Raji (cell line): Measurements from ENCODE around the gene ZNF140.

ENCODE experiments used
- POLR2A ChIP-seq: IDR thresholded peaks from 2 replicates; pipeline ENCODE4 v1.6.1; 2011; ENCODE audit warnings: low read depth, low read length, control low read depth; ENCODE audit not compliant: insufficient read depth

The ZNF140 gene

DNA sequence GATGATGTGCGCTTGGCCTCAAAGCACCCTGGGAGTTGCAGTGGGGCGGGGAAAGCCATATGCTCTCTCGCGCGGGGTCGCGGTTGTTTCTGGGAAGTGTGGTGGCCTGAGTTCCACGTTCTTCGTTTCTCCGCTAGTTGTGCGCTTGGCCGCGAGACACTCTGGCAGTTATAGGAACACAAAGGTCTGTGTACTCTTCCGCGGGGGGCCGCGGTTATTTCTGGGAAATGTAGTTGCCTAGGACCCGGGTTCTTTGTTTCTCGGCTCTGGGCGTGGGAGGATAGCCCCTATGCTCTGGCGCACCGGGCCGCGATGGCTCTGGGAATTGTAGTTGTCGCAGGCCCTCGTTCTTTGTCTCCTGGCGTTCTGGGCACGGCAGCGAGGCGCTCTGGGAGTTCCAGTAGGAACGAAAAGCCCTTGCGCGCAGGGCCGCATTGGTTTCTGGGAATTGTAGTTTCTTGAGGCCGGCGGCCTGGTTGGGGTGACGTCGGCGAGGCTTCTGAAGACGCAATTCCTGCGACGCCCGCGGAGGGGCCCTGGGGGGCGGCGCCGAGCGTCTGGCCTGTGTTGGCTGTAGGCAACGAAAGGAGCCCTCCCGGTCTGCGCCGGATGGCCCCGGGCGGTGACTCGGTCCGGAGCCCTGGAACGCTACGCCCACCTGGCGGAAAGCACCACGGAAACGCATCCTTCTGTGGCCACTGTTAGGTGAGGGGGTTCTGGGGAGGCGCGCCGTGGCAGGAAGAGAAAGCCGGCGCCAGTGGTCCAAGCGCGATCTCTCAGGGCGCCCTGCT, at the start of gene ZNF140:
Gene ZNF140 (plus strand): TSS at position 556 of the 791 bp plus-strand sequence. CDS start 398 bp downstream, outside the sequence.
- TF ChIP-seq POLR2A, result peak; percentile 32; the same call in 1 of the 2 replicates

DNA sequence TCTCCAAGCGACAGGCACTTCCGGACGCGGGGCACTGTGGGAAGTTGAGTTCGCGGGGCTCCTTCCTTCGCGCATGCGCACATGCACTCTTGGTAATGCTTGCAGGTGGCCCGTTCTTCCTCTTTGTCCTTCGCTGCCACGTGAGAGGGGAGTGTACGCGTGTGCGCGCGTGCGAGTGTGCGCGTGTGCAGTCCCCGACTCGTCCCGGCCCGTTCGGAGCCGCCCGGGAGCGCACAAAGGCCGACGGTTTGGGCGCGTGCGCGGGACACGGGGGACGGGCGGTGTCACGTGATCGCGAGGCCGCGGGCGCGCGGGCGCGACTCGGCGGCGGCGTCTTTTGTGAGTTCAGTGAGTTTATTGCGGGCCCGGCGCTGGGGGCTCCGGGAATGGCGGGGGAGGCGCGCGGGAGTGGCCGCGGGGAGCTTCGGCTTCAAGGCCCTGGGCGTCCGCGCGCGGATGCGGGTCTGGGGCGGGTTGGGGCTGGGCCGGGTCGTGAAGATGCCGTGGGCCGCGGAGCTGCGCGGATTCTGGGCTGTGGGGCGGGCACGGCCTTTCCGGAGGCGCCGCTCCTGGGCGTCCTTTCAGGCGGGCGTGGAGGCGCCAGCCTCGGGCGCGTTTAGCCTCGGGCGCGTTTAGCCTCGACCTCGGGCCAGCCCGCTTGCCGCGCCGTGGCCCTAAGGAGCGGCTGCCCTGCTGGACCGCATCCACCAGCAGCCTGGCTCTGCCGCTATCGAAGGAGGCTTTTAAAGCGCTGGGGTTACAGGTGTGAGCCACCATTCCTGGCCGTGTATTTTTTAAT, 43.3 kb upstream of the ZNF140 start, which contains the start of gene ZNF84:
Gene ZNF84 (plus strand): TSS at position 303 of the 799 bp plus-strand sequence. CDS start 3,959 bp downstream, outside the sequence.
- 0 out of 2 replicates have a peak, but pooled peaks have one; percentile 21 for TF ChIP-seq POLR2A

DNA sequence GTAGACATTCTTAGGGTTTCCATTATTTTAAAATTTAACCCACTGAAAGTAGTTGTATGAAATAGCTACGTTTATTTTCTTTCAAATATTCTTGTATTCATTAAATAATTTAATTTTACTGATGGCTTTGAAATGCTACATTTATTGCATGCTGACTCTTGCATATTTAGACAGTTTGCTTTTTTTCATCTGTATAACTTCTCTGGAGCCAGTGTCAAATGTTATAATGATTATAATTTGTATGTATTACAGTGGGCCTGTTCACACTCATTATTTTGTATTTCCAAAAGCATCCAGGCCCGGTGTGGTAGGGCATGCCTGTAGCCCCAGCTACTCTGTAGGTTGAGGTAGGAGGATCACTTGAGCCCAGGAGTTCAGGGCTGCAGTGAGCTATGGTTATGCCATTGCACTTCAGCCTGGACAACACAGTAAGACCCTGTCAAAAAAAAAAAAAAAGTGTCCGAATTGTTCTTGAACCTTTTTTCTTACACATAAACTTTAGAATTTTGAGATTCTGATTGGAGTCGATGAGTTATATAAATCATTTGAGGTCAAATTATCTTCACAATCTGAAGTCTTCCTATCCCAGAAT, 42.5 kb upstream of the ZNF140 start:
- TF ChIP-seq POLR2A, result no peak

DNA sequence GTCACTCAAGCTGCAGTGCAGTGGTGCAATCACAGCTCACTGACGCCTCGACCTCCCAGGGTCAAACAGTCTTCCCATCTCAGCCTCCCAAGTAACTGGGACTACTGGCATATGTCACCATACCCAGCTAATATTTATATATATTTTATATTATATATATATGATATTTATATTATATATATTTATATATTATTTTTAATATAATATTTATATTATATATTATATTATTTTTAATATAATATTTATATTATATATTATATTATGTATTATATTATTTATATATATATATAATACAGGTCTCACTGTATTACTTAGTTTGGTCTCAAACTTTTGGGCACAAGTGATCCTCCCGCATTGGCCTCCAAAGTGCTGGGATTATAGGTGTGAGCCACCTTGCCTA, 34.0 kb upstream of the ZNF140 start:
- TF ChIP-seq POLR2A, result no peak

DNA sequence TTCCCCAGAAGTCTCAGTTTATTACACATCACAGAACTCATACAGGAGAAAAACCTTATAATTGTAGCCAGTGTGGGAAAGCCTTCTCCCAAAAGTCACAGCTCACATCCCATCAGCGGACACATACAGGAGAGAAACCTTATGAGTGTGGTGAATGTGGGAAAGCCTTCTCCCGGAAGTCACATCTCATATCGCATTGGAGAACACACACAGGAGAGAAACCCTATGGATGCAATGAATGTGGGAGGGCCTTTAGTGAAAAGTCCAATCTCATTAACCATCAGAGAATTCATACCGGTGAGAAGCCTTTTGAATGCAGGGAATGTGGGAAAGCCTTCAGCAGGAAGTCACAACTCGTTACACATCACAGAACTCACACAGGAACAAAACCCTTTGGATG, 23.3 kb upstream of the ZNF140 start:
- TF ChIP-seq POLR2A, result no peak

DNA sequence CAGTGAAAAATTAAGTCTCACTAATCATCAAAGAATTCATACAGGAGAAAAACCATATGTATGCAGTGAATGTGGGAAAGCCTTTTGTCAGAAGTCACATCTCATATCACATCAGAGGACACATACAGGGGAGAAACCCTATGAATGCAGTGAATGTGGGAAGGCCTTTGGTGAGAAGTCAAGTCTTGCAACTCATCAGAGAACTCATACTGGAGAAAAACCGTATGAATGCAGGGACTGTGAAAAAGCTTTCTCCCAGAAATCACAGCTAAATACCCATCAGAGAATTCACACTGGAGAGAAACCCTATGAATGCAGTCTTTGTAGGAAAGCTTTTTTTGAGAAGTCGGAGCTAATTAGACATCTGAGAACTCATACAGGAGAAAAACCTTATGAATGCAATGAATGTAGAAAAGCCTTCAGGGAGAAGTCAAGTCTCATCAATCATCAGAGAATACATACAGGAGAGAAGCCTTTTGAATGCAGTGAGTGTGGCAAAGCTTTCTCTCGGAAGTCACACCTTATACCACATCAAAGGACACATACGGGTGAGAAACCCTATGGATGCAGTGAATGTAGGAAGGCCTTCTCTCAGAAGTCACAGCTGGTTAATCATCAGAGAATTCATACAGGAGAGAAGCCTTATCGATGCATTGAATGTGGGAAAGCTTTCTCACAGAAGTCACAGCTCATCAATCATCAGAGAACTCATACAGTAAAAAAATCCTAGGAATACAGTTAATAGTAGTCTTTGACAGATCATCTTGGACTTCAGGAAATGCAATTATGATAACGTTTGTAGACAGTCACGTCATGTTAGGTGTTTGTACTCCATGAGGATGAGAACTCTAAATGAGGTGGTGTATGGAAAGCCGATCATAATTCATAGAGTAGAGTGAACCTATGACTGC, 22.3 kb upstream of the ZNF140 start:
- no peak for TF ChIP-seq POLR2A

DNA sequence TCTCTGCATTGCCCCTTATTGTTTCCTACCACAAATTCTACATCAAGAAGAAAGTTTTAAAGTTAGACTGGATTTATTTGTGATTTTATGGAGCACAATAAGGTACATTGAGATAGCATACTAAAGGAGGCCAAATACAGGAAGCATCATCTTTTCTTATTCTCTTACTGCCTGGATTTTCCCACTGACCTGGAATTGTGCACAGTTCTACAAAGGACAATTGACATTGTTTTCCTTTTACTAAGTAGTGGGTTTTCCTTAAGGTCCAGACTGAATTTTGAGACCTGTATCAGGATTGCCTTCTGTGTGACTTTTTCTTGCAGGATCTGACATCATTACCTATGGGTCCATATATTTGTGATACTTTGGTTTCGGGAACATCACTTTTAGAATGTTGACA, 18.8 kb upstream of the ZNF140 start:
- no peak for TF ChIP-seq POLR2A

DNA sequence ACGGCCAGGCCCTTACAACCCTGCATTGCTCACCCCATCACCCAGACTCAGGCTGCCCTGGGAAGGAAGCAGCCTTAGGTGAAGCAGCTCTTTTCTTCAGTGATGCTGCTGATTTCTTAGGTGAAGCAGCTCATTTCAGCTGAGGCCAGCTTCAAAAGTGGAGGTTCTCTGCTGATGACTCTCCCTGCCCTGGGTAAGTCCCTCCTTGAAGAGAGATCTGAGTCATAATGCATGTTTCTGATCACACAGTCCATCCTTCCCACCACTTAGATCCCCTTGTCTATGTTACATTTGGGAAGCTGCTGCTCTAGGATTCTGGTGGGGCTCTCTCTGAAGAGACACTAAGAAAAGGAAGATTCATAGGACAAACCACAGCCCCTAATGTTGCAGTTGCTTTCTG, 17.2 kb upstream of the ZNF140 start:
- no peak for TF ChIP-seq POLR2A

DNA sequence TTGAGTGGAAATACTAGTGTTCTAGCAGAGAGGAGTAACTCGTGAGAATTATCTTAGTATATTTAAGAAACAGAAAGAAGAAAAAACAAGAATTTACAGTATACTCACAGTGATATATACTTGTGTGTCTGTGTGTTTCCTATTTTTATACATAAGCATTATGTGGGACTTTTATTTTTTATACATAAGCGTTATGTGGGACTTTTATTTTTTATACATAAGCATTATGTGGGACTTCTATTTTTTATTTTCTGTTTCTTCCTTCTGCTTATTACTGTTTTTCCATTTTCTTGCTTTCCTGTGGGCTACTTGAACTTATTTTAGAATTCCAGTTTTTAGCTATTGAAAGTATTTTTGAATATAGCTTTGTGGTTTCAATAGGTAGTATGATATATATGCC, 6.9 kb upstream of the ZNF140 start:
- no peak for TF ChIP-seq POLR2A

DNA sequence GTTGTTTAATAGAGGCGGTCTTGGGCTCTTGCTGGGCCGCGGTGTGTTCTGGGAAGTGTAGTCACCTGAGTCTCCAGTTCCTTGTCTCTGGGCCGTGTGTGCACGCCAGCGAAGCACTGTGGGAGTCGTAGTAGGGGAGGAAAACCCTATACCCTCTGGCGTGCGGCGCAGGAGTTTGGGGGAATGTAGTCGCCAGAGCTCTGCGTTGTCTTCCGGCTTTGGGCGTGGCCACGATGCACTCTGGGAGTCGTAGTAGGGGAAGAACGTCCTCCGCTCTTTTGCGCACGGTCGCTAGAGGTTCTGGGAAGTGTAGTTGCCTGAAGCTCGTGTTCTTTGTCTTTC, 726 bp upstream of the ZNF140 start:
- no peak for TF ChIP-seq POLR2A

DNA sequence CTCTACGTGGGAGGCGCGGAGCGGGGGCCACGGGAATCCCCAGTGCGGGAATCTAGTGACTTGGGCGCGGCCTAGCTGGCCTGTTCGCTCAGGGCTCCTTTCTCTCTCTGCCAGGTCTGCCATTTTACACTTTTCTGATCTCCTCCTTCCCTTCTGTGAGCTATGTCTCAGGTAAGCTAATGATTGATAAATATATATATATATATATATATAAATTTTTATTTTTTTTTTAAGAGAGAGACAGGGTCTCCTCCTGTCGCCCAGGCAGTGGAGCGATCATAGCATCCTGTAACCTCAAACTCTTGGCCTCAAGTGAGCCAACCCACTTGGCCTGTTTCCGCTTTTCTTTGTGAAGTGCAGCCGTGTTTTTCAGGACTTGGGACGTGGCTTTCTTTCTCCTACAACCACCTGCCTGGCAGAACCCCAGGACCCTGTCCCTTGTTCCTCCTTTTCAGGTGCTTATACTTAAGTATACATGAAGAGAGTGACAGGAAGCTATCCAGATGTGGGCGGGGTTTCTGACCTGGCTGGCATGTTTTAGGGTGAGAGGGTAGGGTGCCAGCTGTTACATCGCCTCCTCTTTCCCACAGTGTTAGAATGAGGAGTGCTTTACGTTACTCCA, 547 bp downstream of the ZNF140 start:
- no peak for TF ChIP-seq POLR2A

DNA sequence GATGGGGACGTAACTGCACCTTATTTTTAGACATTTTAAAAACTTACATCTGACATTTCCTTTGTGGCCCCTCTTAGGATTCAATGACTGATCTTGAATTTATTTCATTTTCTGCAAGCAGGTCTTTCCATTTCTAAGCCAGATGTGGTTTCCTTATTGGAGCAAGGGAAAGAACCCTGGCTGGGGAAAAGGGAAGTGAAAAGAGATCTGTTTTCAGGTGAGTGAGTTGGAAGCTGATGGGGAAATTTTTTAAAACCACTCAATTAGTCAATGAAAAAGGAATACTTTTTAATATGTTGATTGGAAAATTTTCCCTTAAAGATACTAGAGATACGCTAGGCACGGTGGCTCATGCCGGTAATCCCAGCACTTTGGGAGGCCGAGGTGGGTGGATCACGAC, 2.6 kb downstream of the ZNF140 start:
- no peak for TF ChIP-seq POLR2A

DNA sequence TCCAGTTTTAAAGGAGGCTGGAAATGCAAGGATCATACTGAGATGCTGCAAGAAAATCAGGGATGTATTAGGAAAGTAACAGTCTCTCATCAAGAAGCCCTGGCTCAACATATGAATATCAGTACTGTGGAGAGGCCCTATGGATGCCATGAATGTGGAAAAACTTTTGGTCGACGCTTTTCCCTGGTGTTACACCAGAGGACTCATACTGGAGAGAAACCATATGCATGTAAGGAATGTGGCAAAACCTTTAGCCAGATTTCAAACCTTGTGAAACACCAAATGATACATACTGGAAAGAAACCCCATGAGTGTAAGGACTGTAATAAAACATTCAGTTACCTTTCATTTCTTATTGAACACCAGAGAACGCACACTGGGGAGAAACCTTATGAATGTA, 24.9 kb downstream of the ZNF140 start:
- TF ChIP-seq POLR2A, result no peak

DNA sequence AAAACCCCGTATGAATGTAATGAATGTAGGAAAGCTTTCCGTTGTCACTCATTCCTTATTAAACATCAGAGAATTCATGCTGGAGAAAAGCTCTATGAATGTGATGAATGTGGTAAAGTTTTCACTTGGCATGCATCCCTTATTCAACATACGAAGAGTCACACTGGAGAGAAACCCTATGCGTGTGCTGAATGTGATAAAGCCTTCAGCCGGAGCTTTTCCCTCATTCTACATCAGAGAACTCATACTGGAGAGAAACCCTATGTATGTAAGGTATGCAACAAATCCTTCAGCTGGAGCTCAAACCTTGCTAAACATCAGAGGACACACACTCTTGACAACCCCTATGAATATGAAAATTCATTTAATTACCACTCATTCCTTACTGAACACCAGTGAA, 25.5 kb downstream of the ZNF140 start:
- TF ChIP-seq POLR2A, result no peak
